Endothelial cell (in vitro differentiated cells): Measurements from ENCODE around the gene SLC34A1. TPM values are rescaled to one million over a fixed set of nuclear protein-coding genes. Genes with fewer than 3 reads are reported as not detected.
"Not testable (repeated sequence)": the region's sequence is repeated elsewhere in the genome, so short reads cannot be mapped to it uniquely, and the experiment has no call there.

Experiments used
- DNase-seq: peaks from one replicate; pipeline ENCODE4 v3.0.0; 2021; ENCODE audit warnings: low spot score
- H3K27ac Mint-ChIP-seq: one replicate; pipeline ENCODE4 v1.8.0; 2021; ENCODE audit warnings: mixed read lengths, inconsistent platforms; ENCODE audit not compliant: unreplicated experiment
- H3K27me3 Mint-ChIP-seq: one replicate; pipeline ENCODE4 v1.8.0; 2021; ENCODE audit warnings: mild to moderate bottlenecking, moderate library complexity, mixed read lengths, inconsistent platforms; ENCODE audit not compliant: unreplicated experiment
- H3K36me3 Mint-ChIP-seq: one replicate; pipeline ENCODE4 v1.8.0; 2021; ENCODE audit warnings: mild to moderate bottlenecking, low read depth, mixed read lengths, inconsistent platforms; ENCODE audit not compliant: unreplicated experiment
- H3K4me1 Mint-ChIP-seq: one replicate; pipeline ENCODE4 v1.8.0; 2021; ENCODE audit warnings: mild to moderate bottlenecking, mixed read lengths, inconsistent platforms; ENCODE audit not compliant: unreplicated experiment
- H3K4me3 Mint-ChIP-seq: one replicate; pipeline ENCODE4 v1.8.0; 2021; ENCODE audit warnings: mild to moderate bottlenecking, mixed read lengths, inconsistent platforms; ENCODE audit not compliant: unreplicated experiment
- H3K9me3 Mint-ChIP-seq: one replicate; pipeline ENCODE4 v1.8.0; 2021; ENCODE audit warnings: mixed read lengths, inconsistent platforms; ENCODE audit not compliant: unreplicated experiment
- CTCF ChIP-seq: fragments of 200-600 bp; sonication (generic); IDR thresholded peaks from one replicate; pipeline ENCODE4 v1.5.0; 2021; ENCODE audit warnings: antibody characterized with exemption; ENCODE audit not compliant: unreplicated experiment
- total RNA-seq: library from RNA; stranded (reverse); fragmentation: NEBNext Ultra II Directional; extraction: Animal tissue kit (Norgen Biotek cat#: 25700); gene quantifications from one replicate; pipeline ENCODE4 v1.2.1, GENCODE V29; 2021; ENCODE audit not compliant: unreplicated experiment

SLC34A1 gene
- total RNA-seq, 1 donor from 2014 or later, result not detected

- Mint-ChIP-seq H3K36me3 (no peaks in the 10 kb centered on the region), H3K4me1 (peaks cover 21% of the 10 kb centered on the region), H3K27ac (peak overlapping the region; percentile 16), H3K9me3 (no peaks in the 10 kb centered on the region), H3K4me3 (no peak overlapping the region), H3K27me3 (peaks cover 4% of the 10 kb centered on the region)
- TF ChIP-seq CTCF, result no peak
- DNase-seq, result no peak
These were observed 10.0 kb upstream of the SLC34A1 start for GRCh38 chr5:177374211-177374610.

GRCh38 chr5:177375516-177375915, 8.7 kb upstream of the SLC34A1 start:
- not testable (repeated sequence) for H3K36me3 Mint-ChIP-seq, H3K27me3 Mint-ChIP-seq, DNase-seq, H3K27ac Mint-ChIP-seq, H3K9me3 Mint-ChIP-seq, H3K4me3 Mint-ChIP-seq
- peaks cover 24% of the 10 kb centered on the region for H3K4me1 Mint-ChIP-seq

- H3K4me1 Mint-ChIP-seq, result peaks cover 25% of the 10 kb centered on the region
- no peak overlapping the region for H3K4me3 Mint-ChIP-seq
- TF ChIP-seq CTCF, result no peak
- H3K27ac Mint-ChIP-seq, result no peak overlapping the region
- H3K36me3 Mint-ChIP-seq, result no peaks in the 10 kb centered on the region
- no peaks in the 10 kb centered on the region for H3K9me3 Mint-ChIP-seq
- no peak for DNase-seq
- H3K27me3 Mint-ChIP-seq, result peaks cover 4% of the 10 kb centered on the region
These were observed 8.1 kb upstream of the SLC34A1 start for GRCh38 chr5:177376107-177376506.

GRCh38 chr5:177377851-177378776, 6.1 kb upstream of the SLC34A1 start:
- no peak for TF ChIP-seq CTCF
- peaks cover 2% of the 10 kb centered on the region for H3K27me3 Mint-ChIP-seq
- H3K36me3 Mint-ChIP-seq, result no peaks in the 10 kb centered on the region
- no peaks in the 10 kb centered on the region for H3K9me3 Mint-ChIP-seq
- H3K4me1 Mint-ChIP-seq, result peaks cover 19% of the 10 kb centered on the region
- no peak overlapping the region for H3K4me3 Mint-ChIP-seq
- no peak for DNase-seq
- no peak overlapping the region for H3K27ac Mint-ChIP-seq

GRCh38 chr5:177378884-177379883, 5.0 kb upstream of the SLC34A1 start:
- H3K4me3 Mint-ChIP-seq, result no peak overlapping the region
- no peak for DNase-seq
- H3K27ac Mint-ChIP-seq, result no peak overlapping the region
- H3K27me3 Mint-ChIP-seq, result peaks cover 4% of the 10 kb centered on the region
- TF ChIP-seq CTCF, result no peak
- H3K4me1 Mint-ChIP-seq, result peaks cover 14% of the 10 kb centered on the region
- H3K36me3 Mint-ChIP-seq, result no peaks in the 10 kb centered on the region
- H3K9me3 Mint-ChIP-seq, result no peaks in the 10 kb centered on the region
